HG02588 (cell line): ENCODE data around the gene OLIG2.

Source experiments
- ATAC-seq: cut with Tn5 transposase; IDR thresholded peaks from one replicate; pipeline ENCODE4 v1.9.1; 2021; ENCODE audit warnings: mild to moderate bottlenecking, moderate library complexity; ENCODE audit not compliant: unreplicated experiment

The OLIG2 gene

DNA sequence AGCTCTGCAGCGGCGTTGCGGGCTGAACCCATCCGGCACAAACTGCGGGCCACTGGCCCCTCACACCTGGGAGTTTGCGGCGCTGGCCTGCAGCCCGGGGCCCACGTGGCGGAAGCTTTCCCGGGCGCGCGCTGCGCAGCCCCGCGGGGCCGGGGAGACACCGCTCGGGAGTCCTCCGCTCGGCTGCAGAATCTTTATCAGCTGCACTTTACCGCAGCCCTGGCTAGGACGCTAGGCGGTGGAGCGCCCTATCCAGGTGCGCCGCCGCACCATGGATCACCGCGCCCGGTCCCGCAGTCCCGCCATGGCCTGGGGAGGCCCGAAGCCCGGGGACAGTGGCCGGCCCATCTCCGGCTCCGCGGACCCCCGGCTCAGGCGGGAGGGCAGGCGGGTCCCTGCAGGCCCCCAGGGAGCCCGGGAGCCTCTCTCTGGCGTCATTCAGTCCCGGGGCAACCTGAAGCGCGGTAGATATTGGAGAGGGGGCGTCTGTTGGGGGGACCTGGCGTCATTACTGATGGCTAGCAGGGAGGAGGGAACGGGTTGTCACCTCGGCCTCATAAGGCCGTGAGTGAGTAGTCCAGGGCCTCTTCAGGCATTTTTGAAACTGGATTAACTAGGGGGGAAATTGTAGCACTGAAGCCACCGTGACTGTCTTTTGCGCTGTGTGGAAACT lies 5.7 kb upstream of the OLIG2 start:
- no peak for ATAC-seq

DNA sequence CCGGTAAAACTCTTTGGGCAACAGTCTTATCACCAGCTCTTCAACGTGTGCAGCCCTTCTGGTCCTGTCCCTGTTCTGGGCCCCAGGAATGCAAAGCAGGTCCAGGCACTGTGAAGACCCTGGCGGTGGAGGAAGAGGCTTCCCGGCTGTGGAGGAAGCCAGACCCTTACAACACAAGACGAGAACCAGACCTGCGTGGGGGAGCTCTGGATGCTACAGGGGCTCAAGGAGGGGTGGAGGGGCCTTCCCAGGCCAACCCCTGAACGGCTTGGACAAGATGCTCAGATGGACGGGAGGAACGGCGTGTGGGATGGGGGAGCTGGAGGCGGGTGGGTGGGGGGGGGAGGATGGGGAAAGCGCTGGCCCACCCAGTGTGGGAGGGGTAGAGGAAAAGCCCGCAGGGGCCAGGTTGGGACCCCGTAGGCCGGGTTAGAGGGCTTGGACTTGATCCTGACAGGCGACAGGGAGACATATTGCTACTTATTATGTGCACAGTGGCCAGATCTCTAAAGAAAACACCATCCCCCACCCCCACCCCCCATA lies 5.1 kb upstream of the OLIG2 start:
- ATAC-seq, result no peak

DNA sequence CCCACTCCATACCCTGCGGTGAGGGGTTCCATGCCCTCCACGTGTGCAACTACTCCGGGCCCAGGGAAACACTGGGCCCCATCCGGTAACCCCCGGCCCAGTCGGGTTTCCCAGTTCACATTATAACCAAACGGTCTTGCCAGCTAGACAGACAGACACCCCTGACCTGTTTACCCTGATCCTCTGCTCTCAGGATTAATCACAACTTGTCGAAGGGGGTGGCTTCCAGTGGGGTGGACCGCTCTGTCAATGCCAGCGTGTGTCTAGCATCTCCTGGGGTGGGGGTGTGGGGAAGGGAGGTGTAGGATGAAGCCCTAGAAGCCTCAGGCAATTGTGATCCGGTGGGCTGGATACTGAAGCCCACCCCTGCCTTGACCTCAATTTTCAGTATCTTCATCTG lies 4.6 kb upstream of the OLIG2 start:
- ATAC-seq, result no peak

DNA sequence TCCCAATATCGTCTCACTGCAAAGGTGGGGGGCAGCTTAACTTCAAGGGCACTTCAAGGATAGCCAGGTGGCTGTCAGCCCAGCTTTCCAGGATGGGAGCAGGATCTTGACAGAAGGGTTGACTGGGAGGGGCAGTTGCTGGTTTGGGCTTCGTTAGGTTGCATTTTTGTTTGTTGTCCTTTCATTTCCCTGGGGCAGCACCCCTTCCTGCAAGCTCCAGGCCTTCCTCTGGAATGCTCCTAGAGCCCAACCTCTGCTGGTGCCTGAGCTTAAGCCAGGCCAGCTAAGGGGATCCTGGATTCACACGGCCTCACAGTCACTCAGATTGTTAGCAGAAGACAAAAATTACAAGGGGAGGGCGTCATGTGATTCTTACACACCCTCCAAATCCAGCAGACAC lies 4.1 kb upstream of the OLIG2 start:
- ATAC-seq, result no peak

DNA sequence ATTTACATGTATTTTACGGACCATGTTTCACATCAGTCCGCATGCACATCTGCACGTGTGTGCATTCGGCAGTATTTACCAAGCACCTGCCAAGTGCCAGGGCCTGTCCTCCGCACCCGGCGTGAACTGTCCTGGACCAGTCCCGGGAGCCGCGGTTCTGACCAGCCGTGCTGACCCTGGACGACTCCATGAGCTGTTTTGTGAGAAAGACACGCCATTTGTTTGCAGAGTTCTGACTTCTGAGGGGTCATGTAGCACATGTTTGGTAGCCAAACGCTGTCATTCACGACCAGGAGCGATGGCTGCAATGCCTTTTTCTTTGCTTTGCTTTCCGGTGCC lies 3.3 kb upstream of the OLIG2 start:
- no peak for ATAC-seq

DNA sequence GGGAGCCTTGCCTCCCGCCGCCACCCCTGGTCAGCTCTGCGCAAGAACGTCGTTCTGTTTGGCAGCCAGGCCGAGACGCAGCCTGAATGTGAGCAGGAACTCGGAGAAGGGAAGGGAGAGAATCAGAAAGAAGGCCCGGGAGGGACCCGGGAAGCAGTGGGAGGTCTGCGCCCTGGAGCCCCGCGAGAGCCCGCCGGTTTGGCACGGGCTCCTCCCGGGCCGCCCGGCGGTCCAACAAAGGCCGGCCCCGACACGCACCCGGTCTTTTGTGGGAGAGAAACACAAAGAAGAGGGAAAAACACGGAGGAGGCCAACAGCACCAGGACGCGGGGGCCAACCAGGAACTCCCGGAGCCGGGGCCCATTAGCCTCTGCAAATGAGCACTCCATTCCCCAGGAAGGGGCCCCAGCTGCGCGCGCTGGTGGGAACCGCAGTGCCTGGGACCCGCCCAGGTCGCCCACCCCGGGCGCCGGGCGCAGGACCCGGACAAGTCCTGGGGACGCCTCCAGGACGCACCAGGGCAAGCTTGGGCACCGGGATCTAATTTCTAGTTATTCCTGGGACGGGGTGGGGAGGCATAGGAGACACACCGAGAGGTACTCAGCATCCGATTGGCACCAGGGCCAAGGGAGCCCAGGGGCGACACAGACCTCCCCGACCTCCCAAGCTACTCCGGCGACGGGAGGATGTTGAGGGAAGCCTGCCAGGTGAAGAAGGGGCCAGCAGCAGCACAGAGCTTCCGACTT lies 2.7 kb upstream of the OLIG2 start:
- no peak for ATAC-seq

DNA sequence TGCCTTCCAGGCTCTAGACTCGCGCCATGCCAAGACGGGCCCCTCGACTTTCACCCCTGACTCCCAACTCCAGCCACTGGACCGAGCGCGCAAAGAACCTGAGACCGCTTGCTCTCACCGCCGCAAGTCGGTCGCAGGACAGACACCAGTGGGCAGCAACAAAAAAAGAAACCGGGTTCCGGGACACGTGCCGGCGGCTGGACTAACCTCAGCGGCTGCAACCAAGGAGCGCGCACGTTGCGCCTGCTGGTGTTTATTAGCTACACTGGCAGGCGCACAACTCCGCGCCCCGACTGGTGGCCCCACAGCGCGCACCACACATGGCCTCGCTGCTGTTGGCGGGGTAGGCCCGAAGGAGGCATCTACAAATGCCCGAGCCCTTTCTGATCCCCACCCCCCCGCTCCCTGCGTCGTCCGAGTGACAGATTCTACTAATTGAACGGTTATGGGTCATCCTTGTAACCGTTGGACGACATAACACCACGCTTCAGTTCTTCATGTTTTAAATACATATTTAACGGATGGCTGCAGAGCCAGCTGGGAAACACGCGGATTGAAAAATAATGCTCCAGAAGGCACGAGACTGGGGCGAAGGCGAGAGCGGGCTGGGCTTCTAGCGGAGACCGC lies 2.0 kb upstream of the OLIG2 start:
- ATAC-seq, result no peak

DNA sequence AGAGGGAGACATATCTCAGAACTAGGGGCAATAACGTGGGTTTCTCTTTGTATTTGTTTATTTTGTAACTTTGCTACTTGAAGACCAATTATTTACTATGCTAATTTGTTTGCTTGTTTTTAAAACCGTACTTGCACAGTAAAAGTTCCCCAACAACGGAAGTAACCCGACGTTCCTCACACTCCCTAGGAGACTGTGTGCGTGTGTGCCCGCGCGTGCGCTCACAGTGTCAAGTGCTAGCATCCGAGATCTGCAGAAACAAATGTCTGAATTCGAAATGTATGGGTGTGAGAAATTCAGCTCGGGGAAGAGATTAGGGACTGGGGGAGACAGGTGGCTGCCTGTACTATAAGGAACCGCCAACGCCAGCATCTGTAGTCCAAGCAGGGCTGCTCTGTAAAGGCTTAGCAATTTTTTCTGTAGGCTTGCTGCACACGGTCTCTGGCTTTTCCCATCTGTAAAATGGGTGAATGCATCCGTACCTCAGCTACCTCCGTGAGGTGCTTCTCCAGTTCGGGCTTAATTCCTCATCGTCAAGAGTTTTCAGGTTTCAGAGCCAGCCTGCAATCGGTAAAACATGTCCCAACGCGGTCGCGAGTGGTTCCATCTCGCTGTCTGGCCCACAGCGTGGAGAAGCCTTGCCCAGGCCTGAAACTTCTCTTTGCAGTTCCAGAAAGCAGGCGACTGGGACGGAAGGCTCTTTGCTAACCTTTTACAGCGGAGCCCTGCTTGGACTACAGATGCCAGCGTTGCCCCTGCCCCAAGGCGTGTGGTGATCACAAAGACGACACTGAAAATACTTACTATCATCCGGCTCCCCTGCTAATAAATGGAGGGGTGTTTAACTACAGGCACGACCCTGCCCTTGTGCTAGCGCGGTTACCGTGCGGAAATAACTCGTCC lies 1.3 kb upstream of the OLIG2 start:
- no peak for ATAC-seq

DNA sequence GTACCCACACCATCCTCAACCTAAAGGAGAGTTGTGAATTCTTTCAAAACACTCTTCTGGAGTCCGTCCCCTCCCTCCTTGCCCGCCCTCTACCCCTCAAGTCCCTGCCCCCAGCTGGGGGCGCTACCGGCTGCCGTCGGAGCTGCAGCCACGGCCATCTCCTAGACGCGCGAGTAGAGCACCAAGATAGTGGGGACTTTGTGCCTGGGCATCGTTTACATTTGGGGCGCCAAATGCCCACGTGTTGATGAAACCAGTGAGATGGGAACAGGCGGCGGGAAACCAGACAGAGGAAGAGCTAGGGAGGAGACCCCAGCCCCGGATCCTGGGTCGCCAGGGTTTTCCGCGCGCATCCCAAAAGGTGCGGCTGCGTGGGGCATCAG lies 638 bp upstream of the OLIG2 start:
- no peak for ATAC-seq

DNA sequence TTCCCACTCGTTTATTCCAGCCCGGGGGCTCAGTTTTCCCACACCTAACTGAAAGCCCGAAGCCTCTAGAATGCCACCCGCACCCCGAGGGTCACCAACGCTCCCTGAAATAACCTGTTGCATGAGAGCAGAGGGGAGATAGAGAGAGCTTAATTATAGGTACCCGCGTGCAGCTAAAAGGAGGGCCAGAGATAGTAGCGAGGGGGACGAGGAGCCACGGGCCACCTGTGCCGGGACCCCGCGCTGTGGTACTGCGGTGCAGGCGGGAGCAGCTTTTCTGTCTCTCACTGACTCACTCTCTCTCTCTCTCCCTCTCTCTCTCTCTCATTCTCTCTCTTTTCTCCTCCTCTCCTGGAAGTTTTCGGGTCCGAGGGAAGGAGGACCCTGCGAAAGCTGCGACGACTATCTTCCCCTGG lies 716 bp downstream of the OLIG2 start:
- ATAC-seq, result no peak

DNA sequence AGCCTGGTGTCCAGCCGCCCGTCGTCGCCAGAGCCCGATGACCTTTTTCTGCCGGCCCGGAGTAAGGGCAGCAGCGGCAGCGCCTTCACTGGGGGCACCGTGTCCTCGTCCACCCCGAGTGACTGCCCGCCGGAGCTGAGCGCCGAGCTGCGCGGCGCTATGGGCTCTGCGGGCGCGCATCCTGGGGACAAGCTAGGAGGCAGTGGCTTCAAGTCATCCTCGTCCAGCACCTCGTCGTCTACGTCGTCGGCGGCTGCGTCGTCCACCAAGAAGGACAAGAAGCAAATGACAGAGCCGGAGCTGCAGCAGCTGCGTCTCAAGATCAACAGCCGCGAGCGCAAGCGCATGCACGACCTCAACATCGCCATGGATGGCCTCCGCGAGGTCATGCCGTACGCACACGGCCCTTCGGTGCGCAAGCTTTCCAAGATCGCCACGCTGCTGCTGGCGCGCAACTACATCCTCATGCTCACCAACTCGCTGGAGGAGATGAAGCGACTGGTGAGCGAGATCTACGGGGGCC lies 1.2 kb downstream of the OLIG2 start:
- ATAC-seq, result no peak

DNA sequence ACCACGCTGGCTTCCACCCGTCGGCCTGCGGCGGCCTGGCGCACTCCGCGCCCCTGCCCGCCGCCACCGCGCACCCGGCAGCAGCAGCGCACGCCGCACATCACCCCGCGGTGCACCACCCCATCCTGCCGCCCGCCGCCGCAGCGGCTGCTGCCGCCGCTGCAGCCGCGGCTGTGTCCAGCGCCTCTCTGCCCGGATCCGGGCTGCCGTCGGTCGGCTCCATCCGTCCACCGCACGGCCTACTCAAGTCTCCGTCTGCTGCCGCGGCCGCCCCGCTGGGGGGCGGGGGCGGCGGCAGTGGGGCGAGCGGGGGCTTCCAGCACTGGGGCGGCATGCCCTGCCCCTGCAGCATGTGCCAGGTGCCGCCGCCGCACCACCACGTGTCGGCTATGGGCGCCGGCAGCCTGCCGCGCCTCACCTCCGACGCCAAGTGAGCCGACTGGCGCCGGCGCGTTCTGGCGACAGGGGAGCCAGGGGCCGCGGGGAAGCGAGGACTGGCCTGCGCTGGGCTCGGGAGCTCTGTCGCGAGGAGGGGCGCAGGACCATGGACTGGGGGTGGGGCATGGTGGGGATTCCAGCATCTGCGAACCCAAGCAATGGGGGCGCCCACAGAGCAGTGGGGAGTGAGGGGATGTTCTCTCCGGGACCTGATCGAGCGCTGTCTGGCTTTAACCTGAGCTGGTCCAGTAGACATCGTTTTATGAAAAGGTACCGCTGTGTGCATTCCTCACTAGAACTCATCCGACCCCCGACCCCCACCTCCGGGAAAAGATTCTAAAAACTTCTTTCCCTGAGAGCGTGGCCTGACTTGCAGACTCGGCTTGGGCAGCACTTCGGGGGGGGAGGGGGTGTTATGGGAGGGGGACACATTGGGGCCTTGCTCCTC lies 1.9 kb downstream of the OLIG2 start:
- no peak for ATAC-seq

DNA sequence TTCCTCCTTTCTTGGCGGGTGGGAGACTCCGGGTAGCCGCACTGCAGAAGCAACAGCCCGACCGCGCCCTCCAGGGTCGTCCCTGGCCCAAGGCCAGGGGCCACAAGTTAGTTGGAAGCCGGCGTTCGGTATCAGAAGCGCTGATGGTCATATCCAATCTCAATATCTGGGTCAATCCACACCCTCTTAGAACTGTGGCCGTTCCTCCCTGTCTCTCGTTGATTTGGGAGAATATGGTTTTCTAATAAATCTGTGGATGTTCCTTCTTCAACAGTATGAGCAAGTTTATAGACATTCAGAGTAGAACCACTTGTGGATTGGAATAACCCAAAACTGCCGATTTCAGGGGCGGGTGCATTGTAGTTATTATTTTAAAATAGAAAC lies 2.5 kb downstream of the OLIG2 start:
- no peak for ATAC-seq

DNA sequence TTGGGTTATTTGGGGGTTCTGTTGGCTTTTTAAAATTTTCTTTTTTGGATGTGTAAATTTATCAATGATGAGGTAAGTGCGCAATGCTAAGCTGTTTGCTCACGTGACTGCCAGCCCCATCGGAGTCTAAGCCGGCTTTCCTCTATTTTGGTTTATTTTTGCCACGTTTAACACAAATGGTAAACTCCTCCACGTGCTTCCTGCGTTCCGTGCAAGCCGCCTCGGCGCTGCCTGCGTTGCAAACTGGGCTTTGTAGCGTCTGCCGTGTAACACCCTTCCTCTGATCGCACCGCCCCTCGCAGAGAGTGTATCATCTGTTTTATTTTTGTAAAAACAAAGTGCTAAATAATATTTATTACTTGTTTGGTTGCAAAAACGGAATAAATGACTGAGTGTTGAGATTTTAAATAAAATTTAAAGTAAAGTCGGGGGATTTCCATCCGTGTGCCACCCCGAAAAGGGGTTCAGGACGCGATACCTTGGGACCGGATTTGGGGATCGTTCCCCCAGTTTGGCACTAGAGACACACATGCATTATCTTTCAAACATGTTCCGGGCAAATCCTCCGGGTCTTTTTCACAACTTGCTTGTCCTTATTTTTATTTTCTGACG lies 3.1 kb downstream of the OLIG2 start:
- ATAC-seq, result no peak

DNA sequence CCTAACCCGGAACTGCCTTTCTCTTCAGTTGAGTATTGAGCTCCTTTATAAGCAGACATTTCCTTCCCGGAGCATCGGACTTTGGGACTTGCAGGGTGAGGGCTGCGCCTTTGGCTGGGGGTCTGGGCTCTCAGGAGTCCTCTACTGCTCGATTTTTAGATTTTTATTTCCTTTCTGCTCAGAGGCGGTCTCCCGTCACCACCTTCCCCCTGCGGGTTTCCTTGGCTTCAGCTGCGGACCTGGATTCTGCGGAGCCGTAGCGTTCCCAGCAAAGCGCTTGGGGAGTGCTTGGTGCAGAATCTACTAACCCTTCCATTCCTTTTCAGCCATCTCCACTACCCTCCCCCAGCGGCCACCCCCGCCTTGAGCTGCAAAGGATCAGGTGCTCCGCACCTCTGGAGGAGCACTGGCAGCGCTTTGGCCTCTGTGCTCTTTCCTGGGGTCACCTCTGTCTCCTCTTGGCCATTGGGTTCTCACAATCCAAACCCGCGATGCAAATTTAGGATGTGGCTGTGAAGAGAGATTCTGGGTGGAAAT lies 3.7 kb downstream of the OLIG2 start:
- ATAC-seq, result no peak

DNA sequence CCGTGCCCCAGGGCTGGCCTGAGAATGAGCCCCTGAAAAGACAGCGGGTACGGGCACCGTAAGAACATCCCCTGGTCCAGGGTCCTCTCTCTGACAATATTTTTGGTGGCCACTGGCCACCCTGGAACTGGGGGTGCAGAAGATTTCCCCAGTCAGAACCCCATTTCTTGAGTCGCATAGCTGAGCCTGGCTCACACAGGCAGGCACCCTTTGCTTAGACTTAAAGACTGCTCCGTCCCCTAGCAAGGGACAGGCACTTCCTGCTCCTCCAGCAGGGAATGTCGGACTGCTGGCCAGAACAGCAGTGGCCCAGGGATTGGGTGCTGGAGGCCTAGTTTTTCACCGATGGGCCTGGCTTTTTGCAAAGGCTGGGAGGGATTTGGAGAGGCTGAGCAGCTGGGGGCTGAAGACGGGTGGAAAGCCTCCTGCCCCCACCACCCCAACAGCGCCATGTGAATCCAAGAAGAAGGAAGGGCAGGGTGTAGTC lies 4.3 kb downstream of the OLIG2 start:
- no peak for ATAC-seq

DNA sequence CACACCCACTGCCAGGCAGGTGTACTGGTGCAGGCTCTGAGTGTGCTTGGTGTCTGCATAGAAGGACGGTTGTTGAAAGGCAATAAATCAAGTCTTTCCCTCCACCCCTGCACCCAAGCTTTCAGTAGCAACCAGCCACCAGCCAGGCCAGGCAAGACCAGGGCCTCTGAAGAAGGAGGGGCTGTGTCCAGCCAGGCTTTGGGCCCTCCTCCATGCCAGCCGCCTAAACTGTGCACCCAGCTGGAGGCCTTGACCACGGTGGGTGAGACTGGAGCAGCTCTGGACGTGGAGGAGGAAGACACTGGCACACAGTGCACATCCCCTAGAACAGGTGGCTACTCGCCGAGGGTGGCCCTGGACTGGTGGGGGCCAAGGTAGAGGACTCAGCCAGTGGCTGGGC lies 4.9 kb downstream of the OLIG2 start:
- ATAC-seq, result no peak

DNA sequence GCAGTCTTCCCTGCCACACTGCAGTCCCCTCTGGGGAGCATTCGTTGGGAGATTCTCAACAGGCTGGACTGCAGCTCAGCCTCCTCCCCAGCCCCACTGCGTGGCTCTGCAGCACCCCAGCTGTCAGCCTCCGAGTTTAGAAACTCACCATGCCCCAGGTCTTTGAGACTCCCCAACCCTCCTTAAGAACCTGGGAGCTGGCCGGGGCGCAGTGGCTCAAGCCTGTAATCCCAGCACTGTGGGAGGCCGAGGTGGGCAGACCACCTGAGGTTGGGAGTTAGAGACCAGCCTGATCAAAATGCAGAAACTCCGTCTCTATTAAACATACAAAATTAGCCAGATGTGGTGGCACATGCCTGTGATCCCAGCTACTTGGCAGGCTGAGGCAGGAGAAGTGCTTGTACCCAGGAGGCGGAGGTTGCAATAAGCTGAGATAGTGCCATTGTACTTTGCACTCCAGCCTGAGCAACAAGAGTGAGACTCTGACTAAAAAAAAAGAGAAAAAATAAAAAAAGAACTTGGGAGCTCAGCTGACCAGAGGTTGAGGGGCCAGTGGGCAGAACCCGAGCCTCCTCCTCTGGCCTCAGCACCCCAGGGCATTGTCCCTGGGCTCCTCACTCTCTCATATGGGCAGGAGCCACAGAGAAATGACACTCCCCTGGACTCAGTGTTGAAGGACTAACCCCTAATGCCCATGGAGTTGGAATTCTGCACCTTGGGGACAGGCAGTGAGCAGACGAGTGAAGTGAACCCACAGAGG lies 5.6 kb downstream of the OLIG2 start:
- ATAC-seq, result no peak
